Right kidney (tissue), 1 donor: Measurements from ENCODE around the gene PRXL2B.
"Not testable (repeated sequence)": the region's sequence is repeated elsewhere in the genome, so short reads cannot be mapped to it uniquely, and the experiment has no call there.

Source experiments
- DNase-seq: peaks from one replicate; pipeline ENCODE4 v3.0.0-alpha.2; 2016

The PRXL2B gene

DNA sequence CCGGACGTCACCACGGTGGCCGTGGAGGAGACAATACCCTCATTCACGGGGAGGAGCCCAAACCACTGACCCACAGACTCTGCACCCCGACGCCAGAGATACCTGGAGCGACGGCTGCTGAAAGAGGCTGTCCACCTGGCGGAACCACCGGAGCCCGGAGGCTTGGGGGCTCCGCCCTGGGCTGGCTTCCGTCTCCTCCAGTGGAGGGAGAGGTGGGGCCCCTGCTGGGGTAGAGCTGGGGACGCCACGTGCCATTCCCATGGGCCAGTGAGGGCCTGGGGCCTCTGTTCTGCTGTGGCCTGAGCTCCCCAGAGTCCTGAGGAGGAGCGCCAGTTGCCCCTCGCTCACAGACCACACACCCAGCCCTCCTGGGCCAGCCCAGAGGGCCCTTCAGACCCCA, 23.4 kb upstream of the PRXL2B start:
- no peak for DNase-seq

DNA sequence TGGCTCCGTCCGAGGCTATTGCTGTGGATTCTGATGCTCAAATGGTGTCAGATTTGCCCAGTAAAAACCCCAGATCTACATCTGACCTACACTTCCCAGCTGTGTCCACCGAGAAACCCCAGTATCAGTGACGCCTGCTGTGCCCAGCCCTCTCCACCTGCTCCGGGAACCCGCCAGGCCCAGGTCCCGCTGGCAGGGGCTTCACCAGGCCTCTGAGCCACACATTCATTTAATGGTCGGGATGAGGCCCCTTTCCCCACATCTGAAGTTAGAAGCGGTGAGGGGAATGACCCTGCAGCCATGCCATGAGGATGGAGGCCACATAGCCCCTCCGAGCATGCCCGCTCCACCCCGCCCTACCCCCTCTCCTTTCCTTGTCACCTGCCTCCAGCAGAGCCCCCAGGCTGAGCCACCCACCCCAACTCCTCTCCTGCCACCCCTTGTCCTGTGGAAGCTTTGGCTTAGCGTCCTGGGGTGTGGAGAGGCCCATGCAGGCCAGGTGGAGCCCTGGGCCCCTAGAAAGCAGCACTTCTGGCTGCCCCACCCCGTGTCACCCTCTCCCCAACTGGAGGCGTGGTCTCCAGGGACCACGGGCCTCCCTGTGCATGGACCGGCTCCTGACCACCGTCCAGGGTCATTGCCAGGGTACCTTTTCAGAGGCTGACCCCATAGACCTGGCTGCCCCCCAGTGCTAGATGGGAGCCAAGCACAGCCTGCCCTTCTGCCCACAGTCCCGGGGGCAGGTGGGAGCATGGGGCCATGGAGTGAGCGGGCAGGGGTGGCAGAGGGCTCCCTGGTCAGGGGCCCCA, 22.4 kb upstream of the PRXL2B start:
- DNase-seq = no peak

DNA sequence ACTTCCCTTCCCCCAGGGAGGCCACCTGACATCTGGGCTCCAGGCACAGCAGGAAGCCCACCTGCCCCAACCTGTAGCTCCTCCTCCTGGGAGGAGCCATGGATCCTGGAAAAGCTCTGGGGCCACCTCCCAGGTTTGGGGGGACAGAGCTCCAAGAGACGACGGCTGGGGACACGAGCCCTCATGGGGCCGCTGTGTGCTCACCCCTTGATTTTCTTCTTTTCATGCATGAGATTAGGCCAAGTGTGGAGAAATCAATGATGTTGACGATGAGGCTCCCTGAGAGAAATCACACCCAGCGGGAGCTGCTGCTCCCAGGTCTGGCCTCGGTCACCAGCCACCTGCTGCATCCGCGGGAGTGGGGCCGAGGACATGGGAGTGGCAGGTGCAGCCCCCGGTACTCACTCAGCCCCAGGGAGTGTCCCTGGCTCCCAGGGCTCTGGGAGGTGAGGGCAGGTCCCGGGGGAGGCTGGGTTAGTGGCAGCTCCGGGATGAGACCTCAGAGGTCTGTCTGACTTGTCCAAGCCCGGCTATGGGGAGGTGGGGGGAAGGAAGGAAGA, 21.7 kb upstream of the PRXL2B start:
- no peak for DNase-seq

DNA sequence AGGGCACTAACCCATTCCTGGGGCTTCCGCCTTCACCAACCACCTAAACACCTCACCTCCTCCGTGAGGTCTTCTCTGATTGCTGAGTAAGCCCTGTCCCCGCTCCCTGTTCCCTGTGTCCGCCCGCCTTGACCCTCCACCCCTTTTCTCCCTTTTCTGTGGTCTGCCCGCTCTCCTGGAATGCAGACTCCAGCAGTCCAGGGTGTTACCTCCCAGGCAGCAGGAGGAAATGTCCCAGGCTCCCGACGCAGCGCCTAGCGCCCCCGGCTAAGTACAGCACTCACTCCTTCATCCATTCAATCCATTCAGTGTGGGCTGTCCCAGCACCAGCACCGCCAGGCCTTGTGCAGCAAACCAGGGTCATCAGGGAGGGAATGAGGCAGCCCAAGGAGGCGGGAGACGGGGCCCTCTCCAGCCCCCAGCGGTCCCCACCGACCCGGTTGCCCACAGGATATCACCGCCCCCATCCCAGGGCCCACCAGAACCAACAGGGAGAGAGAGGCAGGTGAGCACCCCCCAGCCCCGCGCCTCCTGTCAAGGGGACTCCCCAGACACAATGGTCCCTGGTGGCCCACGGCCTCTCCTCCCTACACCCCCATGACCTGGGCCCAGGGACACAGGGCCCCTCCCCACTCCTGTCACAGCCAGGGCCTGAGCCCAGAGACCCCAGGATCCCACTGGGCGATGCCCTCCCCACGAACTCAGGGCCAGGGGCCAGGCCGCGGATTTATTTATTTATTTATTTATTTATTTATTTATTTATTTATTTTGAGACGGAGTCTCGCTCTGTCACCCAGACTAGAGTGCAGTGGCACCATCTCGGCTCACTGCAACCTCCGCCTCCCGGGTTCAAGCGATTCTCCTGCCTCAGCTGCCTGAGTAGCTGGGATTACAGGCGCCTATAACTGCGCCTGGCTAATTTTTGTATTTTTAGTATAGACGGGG, 20.2 kb upstream of the PRXL2B start:
- DNase-seq = no peak

DNA sequence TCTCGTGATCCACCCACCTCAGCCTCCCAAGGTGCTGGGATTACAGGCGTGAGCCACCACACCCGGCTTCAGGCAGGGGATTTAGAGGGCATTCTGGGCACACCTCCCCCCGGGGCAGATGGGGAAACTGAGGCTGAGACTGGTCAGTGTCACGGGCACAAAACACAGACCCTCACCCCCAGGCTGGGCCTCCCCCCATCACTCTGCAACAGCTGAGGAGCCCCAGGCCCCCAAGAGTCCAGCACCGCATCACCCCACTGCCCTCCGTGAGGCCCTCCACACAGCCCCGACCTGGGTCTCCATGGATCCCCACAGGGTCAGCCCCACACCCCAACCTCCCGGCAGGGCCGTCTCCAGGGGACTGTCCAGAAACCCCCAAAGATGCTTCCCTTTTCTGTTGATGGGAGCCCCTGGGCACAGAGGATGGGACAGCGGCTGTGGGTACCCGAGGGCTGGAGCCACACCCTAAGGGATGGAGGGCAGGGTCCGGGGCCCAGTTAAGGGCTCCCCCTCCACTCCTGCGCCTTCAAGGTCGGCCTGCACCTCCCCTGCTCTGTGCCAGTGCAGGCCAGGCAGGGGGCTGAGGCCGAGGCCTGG, 19.4 kb upstream of the PRXL2B start:
- no peak for DNase-seq

DNA sequence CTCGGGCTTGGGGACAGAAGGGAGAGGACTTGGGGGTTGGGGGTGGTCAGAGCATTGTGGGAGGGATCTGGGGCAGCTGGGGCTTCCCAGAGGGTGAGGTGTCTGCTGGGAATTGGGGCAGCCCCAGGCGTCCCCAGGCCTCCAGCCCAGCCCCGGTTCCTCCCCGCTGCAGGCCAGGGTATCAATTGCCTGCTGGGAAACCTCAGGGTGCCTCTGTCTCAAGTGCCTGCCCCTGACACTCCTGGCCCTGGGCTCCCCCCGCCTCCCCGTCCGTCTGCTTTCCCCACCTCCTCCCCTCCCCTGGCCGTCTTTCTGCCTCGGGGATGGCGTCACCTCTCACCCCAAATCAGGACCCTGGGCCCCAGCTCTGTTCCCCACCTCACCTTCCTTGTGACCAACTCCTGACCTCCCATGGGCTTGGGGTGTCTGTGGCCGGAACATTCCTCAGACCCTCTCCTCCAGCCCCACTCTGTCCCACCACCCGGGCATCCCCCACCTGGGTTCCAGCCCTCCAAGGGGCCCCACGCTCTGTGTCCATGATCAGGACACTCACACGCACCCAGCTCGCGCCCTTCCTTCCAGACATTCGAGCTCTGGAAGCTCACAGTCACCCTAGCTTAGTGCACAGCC, 18.3 kb upstream of the PRXL2B start:
- DNase-seq = not testable (repeated sequence)

DNA sequence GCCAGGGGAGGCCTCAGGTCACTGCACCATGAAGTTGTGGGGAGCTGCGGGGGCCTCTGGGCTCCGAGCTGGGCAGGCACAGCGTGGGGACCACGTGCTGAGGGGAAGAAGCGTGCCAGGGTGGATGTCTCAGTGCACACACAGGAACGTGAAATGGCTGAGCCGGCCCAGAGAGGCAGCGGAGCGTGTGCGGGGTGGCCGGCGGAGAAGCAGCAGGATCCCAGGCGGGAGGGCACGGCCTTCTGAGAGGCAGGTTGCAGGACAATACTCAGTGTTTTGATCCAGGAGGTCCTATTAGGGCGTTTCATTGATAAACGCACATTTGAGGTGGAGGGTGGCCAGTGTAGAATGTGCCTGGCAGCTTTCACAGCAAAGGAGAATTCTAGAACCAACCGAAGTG, 17.5 kb upstream of the PRXL2B start:
- no peak for DNase-seq

DNA sequence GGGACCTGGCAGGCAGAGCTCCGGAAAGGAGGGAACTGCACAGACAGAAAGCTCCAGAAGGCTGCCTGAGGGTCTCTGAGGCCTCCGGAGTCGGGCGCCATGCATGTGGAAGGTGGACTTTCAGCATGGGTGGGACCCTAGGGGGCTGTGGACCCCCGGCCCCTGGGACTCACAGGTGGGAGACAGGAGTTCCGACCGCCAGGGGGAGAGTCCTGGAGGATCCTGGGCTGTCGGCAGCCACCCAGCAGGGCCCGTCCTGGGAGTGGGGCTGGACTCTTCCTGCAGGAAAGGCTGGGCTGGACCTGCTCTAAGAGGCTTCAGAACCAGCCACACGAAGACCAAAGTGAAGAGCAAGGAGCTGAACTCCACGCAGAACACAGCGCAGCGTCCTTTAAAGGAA, 16.9 kb upstream of the PRXL2B start:
- DNase-seq = not testable (repeated sequence)

DNA sequence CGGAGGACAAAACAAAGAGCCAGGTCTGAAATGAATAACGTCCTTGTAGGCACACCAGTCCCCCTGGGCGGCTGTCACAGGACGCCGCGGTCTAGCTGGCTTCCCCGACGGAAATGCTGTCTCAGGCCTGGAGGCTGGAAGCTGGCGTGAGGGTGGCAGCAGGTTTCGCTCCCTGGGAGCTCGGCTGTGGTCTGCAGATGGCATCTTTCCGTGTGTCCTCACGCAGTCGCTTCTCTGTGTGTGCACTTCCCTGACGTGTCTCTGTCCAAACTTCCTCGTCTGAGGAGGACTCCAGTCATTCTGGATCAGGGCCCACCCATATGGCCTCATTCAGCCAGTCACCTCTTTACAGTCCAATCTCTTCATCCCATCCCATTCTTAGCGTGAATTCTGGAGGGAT, 16.2 kb upstream of the PRXL2B start:
- DNase-seq = no peak

DNA sequence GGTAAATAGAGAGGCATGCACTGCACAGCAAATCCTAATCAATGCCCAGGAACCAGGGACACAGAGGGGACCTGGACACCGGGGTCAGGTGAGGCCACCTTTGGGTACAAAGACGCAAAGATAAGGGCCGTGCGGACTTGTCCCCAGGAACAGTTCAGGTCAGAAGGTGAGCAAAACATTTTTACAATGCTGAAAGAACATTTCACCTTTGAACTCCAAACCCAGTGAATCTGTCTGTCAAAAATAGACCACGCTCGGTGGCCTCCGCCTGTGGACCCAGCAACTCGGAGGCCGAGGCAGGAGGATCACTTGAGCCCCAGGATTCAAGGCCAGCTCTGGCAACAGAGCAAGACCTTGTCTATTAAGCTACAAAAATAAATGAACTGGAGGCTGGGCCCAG, 15.2 kb upstream of the PRXL2B start:
- no peak for DNase-seq

DNA sequence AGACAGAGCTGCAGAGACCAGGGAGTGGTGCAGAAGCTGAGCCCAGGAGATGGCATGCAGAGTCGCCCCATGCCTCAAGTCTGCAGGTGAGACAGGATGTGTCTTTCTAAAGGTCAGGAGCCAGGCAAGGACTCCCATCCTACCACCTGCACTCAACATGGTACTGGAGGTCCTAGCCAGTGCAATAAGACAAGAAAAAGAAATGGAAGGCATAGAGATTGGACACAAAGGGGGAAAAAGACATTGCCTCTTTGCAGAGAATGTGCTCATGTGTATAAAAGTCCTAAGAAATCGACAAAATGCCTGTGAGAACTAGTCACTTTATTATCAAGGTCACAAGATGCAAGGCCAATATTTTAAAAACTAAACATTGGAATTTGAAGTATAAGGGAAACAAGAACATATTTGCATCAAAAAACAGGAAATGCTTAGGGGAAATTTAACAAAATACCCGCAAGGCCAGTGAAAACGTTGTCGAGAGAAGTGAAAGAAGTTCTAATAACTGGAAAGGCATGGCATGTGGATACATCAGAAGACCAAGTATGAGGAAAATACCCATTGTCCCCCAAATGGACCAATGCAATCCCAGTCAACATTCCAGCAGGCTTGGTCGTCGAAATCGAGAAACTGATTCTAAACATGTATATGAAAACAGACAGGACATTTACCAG, 13.2 kb upstream of the PRXL2B start:
- DNase-seq = no peak

DNA sequence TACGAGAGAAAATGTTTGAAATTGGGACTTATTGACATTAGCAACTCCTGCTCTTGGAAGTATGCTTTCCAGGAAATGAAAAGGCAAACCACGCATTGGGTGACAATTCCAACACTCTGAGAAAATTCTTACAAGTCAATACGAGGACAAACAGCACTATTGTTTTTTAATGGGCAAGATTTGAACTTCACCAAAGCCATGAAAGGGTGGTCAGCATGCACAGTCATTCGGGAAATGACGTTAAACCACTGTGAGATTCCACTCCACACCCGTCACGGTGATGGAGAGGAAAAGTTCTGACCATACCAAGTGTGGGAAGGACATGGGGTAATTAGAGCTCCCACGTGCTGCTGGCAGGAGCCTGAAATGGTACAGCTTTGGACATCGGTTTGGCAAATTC, 12.2 kb upstream of the PRXL2B start:
- DNase-seq = no peak

DNA sequence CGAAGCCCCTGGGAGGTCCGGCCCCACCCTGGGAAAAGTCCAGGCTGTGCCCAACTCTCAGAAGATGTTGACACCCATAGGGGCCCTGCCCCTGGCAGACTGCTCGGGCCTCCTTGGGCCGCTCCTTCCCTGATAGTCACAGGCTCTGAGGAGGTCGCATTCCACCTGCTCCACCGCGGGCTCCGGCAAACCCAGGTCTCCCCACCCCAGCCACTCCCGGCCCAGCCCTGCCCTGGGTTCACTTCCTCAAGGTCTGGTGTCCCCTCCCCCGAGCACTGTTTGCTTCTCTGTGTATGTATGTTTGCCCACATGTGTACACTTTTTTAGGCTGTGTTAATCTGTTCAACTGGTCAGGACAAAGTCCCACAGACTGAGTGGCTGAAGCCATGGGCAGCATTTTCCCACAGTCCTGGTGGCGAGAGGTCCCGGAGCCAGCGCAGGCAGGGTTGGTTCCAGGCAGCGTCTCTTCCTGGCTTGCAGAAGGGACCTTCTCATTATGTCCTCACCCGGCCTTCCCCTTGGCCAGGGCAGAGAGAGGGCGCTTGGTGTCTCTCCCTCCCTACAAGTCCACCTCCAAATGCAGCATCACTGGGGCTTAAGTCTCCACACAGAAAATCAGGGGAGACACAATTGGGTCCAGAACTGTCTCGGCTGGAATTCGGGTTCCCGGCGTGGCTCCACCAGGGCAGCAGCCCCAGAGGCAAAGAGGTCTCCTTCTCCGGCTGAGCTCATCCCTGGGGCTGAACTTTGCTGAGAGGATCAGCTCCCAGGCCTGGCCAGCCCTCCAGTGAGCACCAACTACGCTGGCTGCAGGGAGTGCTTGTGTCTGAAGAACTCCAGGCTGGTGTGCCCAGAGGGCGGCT, 10.5 kb upstream of the PRXL2B start:
- no peak for DNase-seq

DNA sequence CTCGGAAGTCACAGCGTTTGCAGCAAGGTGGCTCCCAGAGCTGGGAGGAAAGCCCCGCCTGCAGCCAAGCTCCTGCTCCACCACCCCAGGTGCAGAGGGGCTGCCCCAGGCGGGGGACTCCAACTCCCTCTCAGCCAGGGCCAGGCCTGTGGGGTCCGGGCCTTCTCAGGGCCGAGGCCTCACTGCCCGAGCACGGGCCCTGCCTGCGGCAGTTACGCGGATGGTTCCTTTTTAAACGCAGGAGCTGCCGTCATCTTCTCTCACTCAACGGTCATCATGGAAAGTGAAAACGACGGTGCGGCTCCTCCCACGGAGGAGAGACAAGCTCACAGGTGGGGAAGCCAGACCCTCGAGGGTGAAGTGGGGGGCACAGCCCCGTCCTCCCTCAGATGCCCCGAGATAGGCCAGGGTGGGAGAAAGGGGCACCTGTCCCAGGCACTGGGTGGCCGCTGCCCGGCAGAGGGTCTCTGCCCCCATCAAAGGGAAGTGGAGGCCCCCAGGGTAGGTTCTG, 9.0 kb upstream of the PRXL2B start:
- not testable (repeated sequence) for DNase-seq

DNA sequence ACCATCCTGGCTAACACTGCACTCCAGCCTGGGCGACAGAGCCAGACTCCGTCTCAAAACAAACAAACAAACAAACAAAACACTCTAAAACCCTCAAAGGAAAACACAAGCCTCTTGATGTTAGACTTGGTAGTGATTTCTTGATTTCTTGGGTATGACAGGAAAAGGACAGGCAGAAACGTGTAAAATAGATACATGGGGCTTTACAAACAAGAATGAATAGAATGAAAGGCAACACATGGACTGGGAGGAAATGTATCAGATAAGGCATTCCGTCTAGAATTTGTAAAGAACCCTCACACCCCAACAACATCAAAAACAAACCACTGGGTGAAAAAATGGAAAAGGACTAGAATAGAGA, 7.8 kb upstream of the PRXL2B start:
- DNase-seq = no peak

DNA sequence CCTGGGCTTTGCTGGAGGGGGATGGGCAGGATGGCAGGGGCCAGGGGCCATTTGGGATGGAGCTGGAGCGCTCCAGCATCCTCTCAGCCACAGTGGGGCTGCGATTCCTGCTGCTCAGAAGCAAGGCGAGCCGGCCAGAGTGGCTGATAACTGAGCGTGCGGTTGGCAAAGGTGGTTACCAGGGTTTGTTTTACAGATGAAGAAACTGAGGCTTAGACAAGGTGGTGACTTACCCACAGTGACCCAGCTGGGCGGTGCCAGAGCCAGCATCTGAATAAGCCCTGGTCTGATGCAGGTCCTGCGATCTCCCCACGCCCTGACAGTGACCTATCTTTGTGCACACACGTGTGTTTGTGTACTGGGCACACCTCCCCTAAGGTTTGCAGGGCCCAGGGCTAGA, 5.9 kb upstream of the PRXL2B start:
- no peak for DNase-seq

DNA sequence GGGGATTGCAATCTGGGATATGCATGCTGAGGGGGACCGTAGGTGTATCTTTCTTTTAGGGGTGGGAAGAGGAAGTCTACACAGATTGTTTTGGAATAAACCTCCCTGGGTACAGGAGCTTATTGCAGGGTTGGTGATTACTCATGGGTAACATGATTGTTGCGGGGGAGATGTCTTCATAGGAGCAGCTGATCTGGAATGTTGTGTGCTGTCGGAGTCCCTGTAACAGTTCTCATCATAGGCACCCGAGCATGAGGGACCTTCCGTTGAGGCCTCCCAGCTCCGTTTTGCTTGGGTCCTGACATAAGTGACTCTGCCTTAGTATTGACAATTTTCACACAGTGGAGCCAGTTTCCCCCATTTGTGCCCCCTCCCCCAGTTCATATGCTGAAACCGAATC, 4.2 kb upstream of the PRXL2B start:
- no peak for DNase-seq

DNA sequence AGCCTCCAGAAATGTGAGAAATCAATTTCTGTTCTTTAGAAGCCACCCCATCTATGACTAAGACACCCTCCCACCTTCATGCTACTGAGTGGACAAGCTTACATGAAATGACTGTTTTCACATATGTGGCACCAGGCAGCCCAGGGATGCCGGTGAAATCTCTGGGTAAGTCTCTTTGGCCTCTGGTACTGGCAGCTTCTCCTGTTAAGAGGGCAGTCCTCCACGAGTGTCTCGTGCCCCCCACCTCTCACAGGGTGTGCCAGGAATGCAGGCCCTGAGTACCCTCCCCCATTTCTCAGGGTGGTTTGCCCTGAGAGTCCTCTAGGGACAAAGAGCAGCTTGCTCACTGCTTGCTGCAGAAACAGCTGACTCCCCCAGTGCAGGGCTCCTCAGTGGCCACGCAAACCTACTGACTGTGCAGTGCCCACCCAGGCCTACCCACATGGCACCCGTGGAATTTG, 3.2 kb upstream of the PRXL2B start:
- DNase-seq = no peak

DNA sequence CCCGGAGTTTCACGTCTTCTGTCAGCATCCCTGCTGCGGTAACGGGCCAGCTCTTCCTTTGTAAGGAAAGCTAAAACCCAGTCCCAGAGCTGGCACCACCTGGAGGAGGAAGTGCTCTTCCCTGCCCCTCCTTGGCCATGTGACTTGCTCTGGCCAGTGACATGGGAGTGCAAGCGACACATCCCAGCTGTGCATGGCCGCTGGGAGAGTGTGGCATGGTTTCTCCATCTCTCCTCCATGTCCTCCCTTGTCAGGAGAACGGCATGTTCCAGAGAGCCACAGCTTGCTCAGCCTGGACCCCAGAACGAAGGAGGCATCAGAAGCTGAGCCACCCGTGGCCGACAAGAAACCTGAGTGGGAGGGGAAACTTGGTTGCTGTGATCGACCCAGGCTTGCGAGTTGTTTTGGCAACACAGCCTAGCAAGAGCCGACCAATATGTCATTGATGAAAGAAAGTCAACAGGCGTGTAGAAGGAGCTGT, 2.7 kb upstream of the PRXL2B start:
- no peak for DNase-seq

DNA sequence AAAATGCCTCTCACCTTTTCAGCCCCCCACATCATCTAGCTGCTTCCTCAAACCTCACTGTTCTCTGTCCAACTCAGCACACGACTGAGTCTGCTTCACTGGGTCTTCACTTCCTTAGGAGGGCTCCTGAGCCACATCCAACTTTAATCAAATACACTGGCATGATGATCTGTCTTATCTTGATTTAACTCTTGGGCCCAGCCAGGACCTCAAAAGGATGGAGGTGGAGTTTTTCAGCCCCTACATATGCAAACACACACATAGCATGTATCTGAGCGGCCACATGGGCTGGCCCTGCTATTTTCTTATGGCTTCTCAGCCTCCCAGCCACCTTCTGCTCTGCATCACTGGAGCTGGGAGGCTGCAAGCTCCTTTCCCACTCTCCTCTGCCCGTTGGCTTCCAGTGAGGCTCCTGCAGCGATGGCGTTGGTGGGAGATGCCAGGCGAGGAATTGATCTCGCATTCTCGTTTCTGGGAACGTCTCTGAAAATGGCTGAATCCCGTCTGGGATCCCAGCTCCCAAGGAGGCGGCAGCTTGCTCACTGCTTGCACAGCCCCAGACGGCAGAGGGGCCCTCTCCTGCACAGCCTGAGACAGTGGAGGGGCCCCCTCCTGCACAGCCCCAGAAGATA, 1.8 kb upstream of the PRXL2B start:
- DNase-seq = no peak
